T47D (cell line): ENCODE measurements around the gene C1GALT1.
"Not testable (repeated sequence)": the region's sequence is repeated elsewhere in the genome, so short reads cannot be mapped to it uniquely, and the experiment has no call there.

Experiments
- DNase-seq, 2 experiments: peaks; one replicate each; pipeline versions ENCODE4 v3.0.0 to v3.0.0-alpha.2; 2011 to 2012; ENCODE audit warnings: low read depth in 1 of 2, low spot score in 1 of 2
- JUND ChIP-seq: IDR thresholded peaks from 2 replicates; pipeline ENCODE4 v1.6.1; 2012; ENCODE audit warnings: low read depth
- in situ Hi-C: cut with HindIII; loops from 2 replicates; pipeline ENCODE4 v1.10.0; 2016; ENCODE audit warnings: low sequenced_read_pairs, low pct_unique_long_range_greater_than_20kb

Gene C1GALT1

GRCh38 chr7:7178081-7178480, 4.3 kb upstream of the C1GALT1 start:
- in situ Hi-C loops, result no loop called here
- no peak for TF ChIP-seq JUND
- DNase-seq, result peak in 1 of 2 experiments; percentile 27

- in situ Hi-C loops, result no loop called here
- no peak for DNase-seq
- no peak for TF ChIP-seq JUND
These were observed 3.4 kb upstream of the C1GALT1 start for GRCh38 chr7:7178906-7179305.

GRCh38 chr7:7180725-7181449, 1.5 kb upstream of the C1GALT1 start:
- DNase-seq, result no peak
- TF ChIP-seq JUND, result no peak
- in situ Hi-C loops, result no loop called here

GRCh38 chr7:7181519-7182155, 707 bp upstream of the C1GALT1 start:
- no peak for TF ChIP-seq JUND
- in situ Hi-C loops, result no loop called here
- DNase-seq, result peak; percentile 38 to 42

- in situ Hi-C loops, result no loop called here
- DNase-seq, result peak; percentile 73 to 74
- no peak for TF ChIP-seq JUND
These were observed 905 bp downstream of the C1GALT1 start for GRCh38 chr7:7183061-7183837.

- no peak for DNase-seq
- no peak for TF ChIP-seq JUND
- in situ Hi-C loops, result no loop called here
These were observed 1.6 kb downstream of the C1GALT1 start for GRCh38 chr7:7183838-7184463.

GRCh38 chr7:7185371-7185989, 3.1 kb downstream of the C1GALT1 start:
- DNase-seq, result no peak
- in situ Hi-C loops, result no loop called here

GRCh38 chr7:7188091-7188490, 5.7 kb downstream of the C1GALT1 start:
- no peak for TF ChIP-seq JUND
- in situ Hi-C loops, result no loop called here
- no peak for DNase-seq

More at GRCh38 chr7:7185371-7185989, 3.1 kb downstream of the C1GALT1 start:
- TF ChIP-seq JUND, result no peak

- no peak for TF ChIP-seq JUND
- in situ Hi-C loops, result no loop called here
- no peak for DNase-seq
These were observed 6.4 kb downstream of the C1GALT1 start for GRCh38 chr7:7188742-7189141.

GRCh38 chr7:7190142-7190541, 7.8 kb downstream of the C1GALT1 start:
- TF ChIP-seq JUND, result no peak
- DNase-seq, result no peak
- in situ Hi-C loops, result no loop called here

- in situ Hi-C loops, result no loop called here
- no peak for DNase-seq
- TF ChIP-seq JUND, result no peak
These were observed 8.8 kb downstream of the C1GALT1 start for GRCh38 chr7:7191137-7191536.

GRCh38 chr7:7192798-7193788, 10.7 kb downstream of the C1GALT1 start:
- in situ Hi-C loops, result not testable (repeated sequence)
- DNase-seq, result peak in 1 of 2 experiments; percentile 58

- in situ Hi-C loops, DNase-seq: not testable (repeated sequence)
These were observed 17.2 kb downstream of the C1GALT1 start for GRCh38 chr7:7199592-7199991.

GRCh38 chr7:7200255-7200654, 17.9 kb downstream of the C1GALT1 start:
- in situ Hi-C loops, DNase-seq: not testable (repeated sequence)
